HepG2 (cell line): ENCODE data around the gene ZNF860. TPM values are rescaled to one million over a fixed set of nuclear protein-coding genes. Genes with fewer than 3 reads are reported as not detected.

Experiments used
- ATAC-seq: fragments of 200-7000 bp; cut with Tn5 transposase; 3 replicates; pipeline ENCODE4 v1.9.1; 2020; ENCODE audit warnings: mild to moderate bottlenecking, moderate library complexity
- BruUV-seq: library from RNA; stranded (reverse); fragments of 400-500 nt; replicated peaks from 2 replicates; lab custom pipeline; 2021; lab: Mats Ljungman, UMichigan
- CTCF ChIA-PET: fragments of 300-600 bp; formaldehyde crosslinking; extraction: SDS; loops from one replicate; lab custom pipeline; 2021; ENCODE audit warnings: low total read pairs, inconsistent platforms, low intra/inter-chr PET ratio; lab: Yijun Ruan, JAX
- POLR2A ChIA-PET: fragments of 350-600 bp; sonication (Branson Sonifier 250); formaldehyde crosslinking; loops from one replicate; lab custom pipeline; 2020; ENCODE audit warnings: antibody characterized with exemption, inconsistent platforms; lab: Yijun Ruan, JAX
- DNase-seq: peaks from one replicate; pipeline ENCODE4 v3.0.0-alpha.2; 2015; ENCODE audit warnings: low spot score
- FAIRE-seq: peaks from 3 replicates; lab custom pipeline; 2011; peaks lifted over from hg19 to GRCh38; lab: Jason Lieb, UNC
- H2AFZ ChIP-seq: one replicate; pipeline ENCODE4 v1.6.1; 2011; ENCODE audit warnings: low read length, inconsistent platforms
- H3K27ac ChIP-seq: fragments of 300-600 bp; 3 replicates; pipeline ENCODE4 v1.8.0; 2011; ENCODE audit warnings: mixed run types, mild to moderate bottlenecking, mixed read lengths, low read length, inconsistent platforms; ENCODE audit not compliant: insufficient read depth; ENCODE audit errors: extremely low read length
- H3K27me3 ChIP-seq, 2 experiments: fragments of 200-600 bp in 1 of 2; 2 replicates in 1 of 2; 3 replicates in 1 of 2; pipeline versions ENCODE4 v1.6.0 to v1.8.0; 2011; ENCODE audit warnings: low read length in 2 of 2, mild to moderate bottlenecking in 2 of 2, moderate library complexity in 2 of 2, inconsistent platforms in 1 of 2; ENCODE audit not compliant: insufficient read depth in 2 of 2, control insufficient read depth in 1 of 2
- H3K36me3 ChIP-seq, 2 experiments: fragments of 200-600 bp in 1 of 2; replicated peaks in 1 of 2; 2 replicates in 1 of 2; 3 replicates in 1 of 2; pipeline versions ENCODE4 v1.5.1 to v1.8.0; 2011; ENCODE audit warnings: low read length in 2 of 2, inconsistent platforms in 1 of 2; ENCODE audit not compliant: insufficient read depth in 2 of 2, control insufficient read depth in 1 of 2
- H3K4me1 ChIP-seq: 2 replicates; pipeline ENCODE4 v1.5.1; 2012; ENCODE audit warnings: low read length, inconsistent platforms; ENCODE audit not compliant: insufficient read depth
- H3K4me2 ChIP-seq: 2 replicates; pipeline ENCODE4 v1.6.0; 2011; ENCODE audit warnings: low read depth, low read length, inconsistent platforms
- H3K4me3 ChIP-seq, 3 experiments: fragments of 200-600 bp in 1 of 3; sonication (generic), shearing (Covaris generic) in 1 of 3; replicated peaks in 1 of 3; 2 replicates each; pipeline ENCODE4 v1.5.1; 2011 to 2016; ENCODE audit warnings: low read length in 3 of 3, inconsistent platforms in 2 of 3, low read depth in 2 of 3, mild to moderate bottlenecking in 2 of 3, control low read depth in 1 of 3, mixed read lengths in 1 of 3; ENCODE audit not compliant: insufficient read depth in 1 of 3
- H3K79me2 ChIP-seq: one replicate; pipeline ENCODE4 v1.6.1; 2011; ENCODE audit warnings: low read length, inconsistent platforms; ENCODE audit not compliant: insufficient read depth
- H3K9ac ChIP-seq: 2 replicates; pipeline ENCODE4 v1.6.0; 2011; ENCODE audit warnings: mild to moderate bottlenecking, low read depth, low read length, inconsistent platforms; ENCODE audit not compliant: insufficient read depth
- H3K9me3 ChIP-seq: 2 replicates; pipeline ENCODE4 v1.5.1; 2012; ENCODE audit warnings: mild to moderate bottlenecking, low read length
- H4K20me1 ChIP-seq: 2 replicates; pipeline ENCODE4 v1.6.0; 2011; ENCODE audit warnings: inconsistent platforms, mild to moderate bottlenecking, low read length, moderate library complexity; ENCODE audit not compliant: insufficient read depth
- MED8 ChIP-seq: sonication (generic); formaldehyde crosslinking; IDR thresholded peaks from 2 replicates; pipeline ENCODE4 v1.8.1; 2023; ENCODE audit warnings: mild to moderate bottlenecking, missing genetic modification reagents; ENCODE audit not compliant: insufficient replicate concordance
- NFE2 ChIP-seq: sonication (generic); formaldehyde crosslinking; IDR thresholded peaks from 2 replicates; pipeline ENCODE4 v1.4.0; 2020; ENCODE audit warnings: missing genetic modification reagents
- SP2 ChIP-seq: sonication (generic); formaldehyde crosslinking; IDR thresholded peaks from 2 replicates; pipeline ENCODE4 v1.5.1; 2020; ENCODE audit warnings: mild to moderate bottlenecking, missing genetic modification reagents
- ZBED4 ChIP-seq: sonication (generic); formaldehyde crosslinking; IDR thresholded peaks from 2 replicates; pipeline ENCODE4 v1.4.0; 2020; ENCODE audit warnings: missing genetic modification reagents, borderline replicate concordance
- ZNF574 ChIP-seq: sonication (generic); formaldehyde crosslinking; IDR thresholded peaks from 2 replicates; pipeline ENCODE4 v1.4.0; 2020; ENCODE audit warnings: missing genetic modification reagents
- WGBS: methylation state at CpG from one replicate; pipeline ENCODE4 v1.1.6; 2017; ENCODE audit warnings: low lambda C conversion rate; 5-methylcytosine and 5-hydroxymethylcytosine counted together
- in situ Hi-C: cut with HindIII; loops from 2 replicates; pipeline ENCODE4 v1.10.0; 2017; ENCODE audit warnings: low pct_unique_long_range_greater_than_20kb; ENCODE audit not compliant: extremely low pct_ligation_motif_present
- intact Hi-C: fragments of 100-400 bp; cut with micrococcal nuclease; formaldehyde crosslinking; loops from one replicate; pipeline ENCODE4 v1.10.0; 2022; ENCODE audit not compliant: unreplicated experiment
- polyA plus RNA-seq, 8 experiments: library from polyadenylated mRNA; depleted of rRNA in 3 of 8; stranded (reverse) in 7 of 8; unstranded in 1 of 8; fragments of >200 nt; fragmentation: Illumina TruSeq in 4 of 8; extraction: Trizol in 4 of 8; gene quantifications; 2 replicates each; pipeline versions ENCODE4 v1.2.1 to v1.2.3, GENCODE V29; 2011 to 2016; ENCODE audit warnings: low read depth in 4 of 8, missing spikeins in 1 of 8, mixed read lengths in 1 of 8; ENCODE audit not compliant: insufficient read depth in 1 of 8
- total RNA-seq, 5 experiments: library from RNA; depleted of rRNA; stranded (reverse); fragments of >200 nt; fragmentation: Illumina TruSeq; extraction: Trizol; gene quantifications; 2 replicates each; pipeline ENCODE4 v1.2.3, GENCODE V29; 2016; ENCODE audit warnings: low read depth in 1 of 5

Gene ZNF860
- total and polyA plus RNA-seq, 2 of the 13 experiments (the other 11 are each of a cell fraction or from before 2014, with no cell fraction given): 0.55 to 0.73 TPM

GRCh38 chr3:31937225-31937624 lies 44.3 kb upstream of the ZNF860 start:
- Histone ChIP-seq H3K4me1 (peaks cover 57% of the 10 kb centered on the region), H2AFZ (no peak overlapping the region), H3K9ac (no peak overlapping the region), H3K79me2 (peaks cover 35% of the 10 kb centered on the region), H3K4me3 (no peak overlapping the region), H4K20me1 (no peaks in the 10 kb centered on the region), H3K36me3 (no peaks in the 10 kb centered on the region), H3K9me3 (no peaks in the 10 kb centered on the region)
- BruUV-seq: no TSS peak
- intact Hi-C loops: no loop called here
- DNase-seq: no peak
- no peak for TF ChIP-seq NFE2
- TF ChIP-seq ZBED4 (CRISPR knock-in tag): no peak
- TF ChIP-seq SP2 (CRISPR knock-in tag): no peak
- TF ChIP-seq MED8 (CRISPR knock-in tag): no peak
- TF ChIP-seq ZNF574 (CRISPR knock-in tag): peak; percentile 35; the same call in 1 of the 2 replicates
- TF ChIP-seq, all 625 proteins: peak for 1
- H3K27ac ChIP-seq: no peak overlapping the region
- no peak for ATAC-seq
- no peak for FAIRE-seq
- CTCF ChIA-PET: no interaction called here
- H3K27me3 ChIP-seq: no peaks in the 10 kb centered on the region
- in situ Hi-C loops: no loop called here
- WGBS: 89% methylated on average over 4 of the region's 4 CpGs
- no peak overlapping the region for H3K4me2 ChIP-seq
- POLR2A ChIA-PET: no interaction called here
